ENCODE data around the gene ANGPTL2. TPM values are rescaled to one million over a fixed set of nuclear protein-coding genes. Genes with fewer than 3 reads are reported as not detected.

Gene ANGPTL2
- total RNA-seq, 1 donor, result 19.9 TPM

- DNase-seq (ENCODE audit: low read depth), result no peak
- H3K4me3 ChIP-seq (ENCODE audit: low read depth, low read length), result no peak overlapping the region
- TF ChIP-seq, protein P1, sequence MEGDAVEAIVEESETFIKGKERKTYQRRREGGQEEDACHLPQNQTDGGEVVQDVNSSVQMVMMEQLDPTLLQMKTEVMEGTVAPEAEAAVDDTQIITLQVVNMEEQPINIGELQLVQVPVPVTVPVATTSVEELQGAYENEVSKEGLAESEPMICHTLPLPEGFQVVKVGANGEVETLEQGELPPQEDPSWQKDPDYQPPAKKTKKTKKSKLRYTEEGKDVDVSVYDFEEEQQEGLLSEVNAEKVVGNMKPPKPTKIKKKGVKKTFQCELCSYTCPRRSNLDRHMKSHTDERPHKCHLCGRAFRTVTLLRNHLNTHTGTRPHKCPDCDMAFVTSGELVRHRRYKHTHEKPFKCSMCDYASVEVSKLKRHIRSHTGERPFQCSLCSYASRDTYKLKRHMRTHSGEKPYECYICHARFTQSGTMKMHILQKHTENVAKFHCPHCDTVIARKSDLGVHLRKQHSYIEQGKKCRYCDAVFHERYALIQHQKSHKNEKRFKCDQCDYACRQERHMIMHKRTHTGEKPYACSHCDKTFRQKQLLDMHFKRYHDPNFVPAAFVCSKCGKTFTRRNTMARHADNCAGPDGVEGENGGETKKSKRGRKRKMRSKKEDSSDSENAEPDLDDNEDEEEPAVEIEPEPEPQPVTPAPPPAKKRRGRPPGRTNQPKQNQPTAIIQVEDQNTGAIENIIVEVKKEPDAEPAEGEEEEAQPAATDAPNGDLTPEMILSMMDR (IDR thresholded peaks at IDR 0.05; ENCODE audit: insufficient read depth, low read depth, low read length), result no peak
Measured at GRCh38 chr9:127124792-127125191, 2.4 kb upstream of the ANGPTL2 start.

DNA sequence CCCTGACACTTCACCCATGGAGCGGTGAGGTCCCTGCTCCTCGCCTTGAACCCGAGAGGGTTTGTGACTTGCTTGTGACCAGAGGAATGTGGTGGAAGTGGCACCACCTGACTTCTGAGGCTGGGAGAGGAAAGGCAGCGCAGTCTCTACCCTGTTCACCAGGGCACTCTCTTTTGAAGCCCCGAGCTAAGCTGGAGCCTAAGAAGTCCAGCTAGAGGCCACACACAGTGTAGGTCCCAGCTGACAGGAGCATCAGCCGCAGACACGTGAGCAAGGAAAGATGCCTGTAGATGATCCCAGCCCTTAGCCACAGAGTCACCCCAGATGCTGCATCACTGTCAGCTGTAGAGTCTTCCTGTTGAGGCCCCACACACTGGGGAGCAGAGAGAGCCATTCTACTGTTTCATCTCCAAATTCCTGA is 1.7 kb upstream of the ANGPTL2 start:
- no peak for DNase-seq (ENCODE audit: low read depth)
- no peak overlapping the region for H3K4me3 ChIP-seq (ENCODE audit: low read depth, low read length)
- TF ChIP-seq, protein P1 (IDR thresholded peaks at IDR 0.05; ENCODE audit: insufficient read depth, low read depth, low read length), result no peak

- DNase-seq (ENCODE audit: low read depth), result no peak
- TF ChIP-seq, protein P1 (IDR thresholded peaks at IDR 0.05; ENCODE audit: insufficient read depth, low read depth, low read length), result no peak
- H3K4me3 ChIP-seq (ENCODE audit: low read depth, low read length), result peak overlapping the region; percentile 67
Measured at GRCh38 chr9:127123064-127123890, 842 bp upstream of the ANGPTL2 start.

GRCh38 chr9:127121628-127122175 is 733 bp downstream of the ANGPTL2 start:
- peak overlapping the region; percentile 67 for H3K4me3 ChIP-seq (ENCODE audit: low read depth, low read length)
- DNase-seq (ENCODE audit: low read depth), result peak; percentile 36
- TF ChIP-seq, protein P1 (IDR thresholded peaks at IDR 0.05; ENCODE audit: insufficient read depth, low read depth, low read length), result no peak

GRCh38 chr9:127119320-127119709 is 3.1 kb downstream of the ANGPTL2 start:
- no peak overlapping the region for H3K4me3 ChIP-seq (ENCODE audit: low read depth, low read length)
- TF ChIP-seq, protein P1 (IDR thresholded peaks at IDR 0.05; ENCODE audit: insufficient read depth, low read depth, low read length), result no peak

DNA sequence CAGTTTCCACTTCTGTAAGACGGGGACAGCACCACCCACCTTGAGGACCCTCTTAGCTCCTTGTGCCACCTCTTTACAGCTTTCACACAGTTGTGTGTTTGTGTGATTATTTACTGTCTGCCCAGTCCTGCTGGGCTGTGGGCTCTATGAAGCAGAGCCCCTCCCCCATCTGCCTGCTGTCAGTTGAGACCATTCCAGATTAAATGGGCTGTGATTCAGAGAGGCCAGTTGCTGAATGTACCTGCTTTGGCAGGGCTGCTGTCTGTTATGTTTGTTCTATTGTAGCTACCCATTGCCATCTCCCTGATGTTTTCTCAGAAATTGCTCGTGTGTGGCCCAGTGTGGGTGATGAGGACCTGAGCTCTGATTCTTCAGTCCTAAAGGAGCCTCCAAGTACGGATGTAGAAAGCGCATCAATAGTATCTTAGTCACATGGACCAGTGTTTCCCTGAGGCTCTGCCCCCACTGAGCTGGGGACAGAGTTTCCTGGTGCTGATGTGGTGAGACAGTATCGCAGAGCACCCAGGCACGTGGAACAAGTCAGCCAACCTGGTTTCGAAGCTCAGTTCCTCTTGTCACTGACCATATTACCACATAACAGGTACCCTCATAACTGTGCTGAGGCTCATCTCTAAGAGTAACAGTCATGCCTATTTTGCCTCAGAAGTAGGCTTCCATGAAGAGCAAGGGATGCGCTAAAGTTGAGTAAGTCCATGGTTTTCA is 3.7 kb downstream of the ANGPTL2 start:
- DNase-seq (ENCODE audit: low read depth), result no peak
- no peak overlapping the region for H3K4me3 ChIP-seq (ENCODE audit: low read depth, low read length)
- TF ChIP-seq, protein P1 (IDR thresholded peaks at IDR 0.05; ENCODE audit: insufficient read depth, low read depth, low read length), result no peak

More at GRCh38 chr9:127119320-127119709, 3.1 kb downstream of the ANGPTL2 start:
- no peak for DNase-seq (ENCODE audit: low read depth)

Data from fibroblast of villous mesenchyme (primary cell).